NCI-H146 treated with DMSO at 0.1 percent for 48 hours (cell line): ENCODE results near the gene JAML.

Experiments
- DNase-seq: peaks from one replicate; lab custom pipeline; 2025; ENCODE audit not compliant: unreplicated experiment; lab: John Stamatoyannopoulos, UW

JAML gene

DNA sequence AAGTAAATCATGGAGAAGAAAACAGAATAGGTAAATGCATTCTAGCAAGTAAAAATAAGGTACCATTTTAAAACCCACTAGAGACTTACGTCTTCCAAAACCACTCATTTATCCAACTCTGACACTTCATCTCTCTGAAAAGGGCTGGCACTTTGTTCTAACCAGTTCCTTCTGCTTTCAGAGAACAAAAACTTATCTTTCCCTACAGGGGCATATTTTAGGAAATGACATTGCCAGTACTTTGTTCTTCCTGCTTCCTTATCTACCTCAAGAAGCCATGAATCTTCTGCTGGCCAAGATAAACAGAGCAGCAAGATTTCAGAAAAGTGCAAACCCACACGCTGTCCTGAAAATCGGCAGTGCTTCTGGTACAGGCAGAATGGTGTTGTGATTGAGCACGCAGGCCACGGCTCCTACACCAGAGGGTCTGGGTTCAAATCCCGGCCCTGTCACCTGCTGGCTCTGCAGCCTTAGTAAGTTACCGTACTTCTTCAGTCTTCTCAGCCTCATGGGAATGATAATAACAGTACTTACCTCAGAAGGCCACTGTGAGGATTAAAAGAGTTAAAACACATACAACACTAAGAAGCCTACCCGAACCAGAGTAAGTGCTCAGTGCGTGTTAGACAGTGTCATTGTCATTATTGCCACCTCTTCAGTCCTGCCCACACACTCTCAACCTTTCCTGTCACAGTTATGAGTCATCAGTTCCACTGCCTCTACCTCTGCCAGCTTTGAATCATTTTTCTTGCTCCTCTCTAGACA lies 16.4 kb upstream of the JAML start:
- DNase-seq: no peak

- DNase-seq: no peak
Observed at GRCh38 chr11:118239509-118240205, 14.8 kb upstream of the JAML start.

DNA sequence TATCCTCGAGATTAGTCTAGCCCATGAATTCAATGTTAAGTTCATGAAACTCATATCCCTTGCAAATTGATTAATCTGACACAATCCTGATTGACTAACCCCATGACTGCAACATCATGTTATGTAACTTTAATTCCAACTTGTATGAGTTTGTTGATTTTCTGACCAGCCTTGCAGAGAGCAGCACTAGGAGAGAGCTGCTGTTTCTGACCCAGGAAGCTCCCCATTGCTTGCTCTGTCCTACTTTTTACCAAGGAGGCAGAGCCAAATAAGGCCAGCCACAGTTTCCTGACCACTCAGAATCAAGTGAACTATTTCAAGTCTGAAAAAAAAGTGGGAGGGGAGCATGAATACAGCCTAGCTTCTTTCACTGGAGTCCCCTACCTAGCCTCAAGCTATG lies 14.1 kb upstream of the JAML start:
- DNase-seq: no peak

GRCh38 chr11:118238421-118238820 lies 13.6 kb upstream of the JAML start:
- DNase-seq: no peak

DNA sequence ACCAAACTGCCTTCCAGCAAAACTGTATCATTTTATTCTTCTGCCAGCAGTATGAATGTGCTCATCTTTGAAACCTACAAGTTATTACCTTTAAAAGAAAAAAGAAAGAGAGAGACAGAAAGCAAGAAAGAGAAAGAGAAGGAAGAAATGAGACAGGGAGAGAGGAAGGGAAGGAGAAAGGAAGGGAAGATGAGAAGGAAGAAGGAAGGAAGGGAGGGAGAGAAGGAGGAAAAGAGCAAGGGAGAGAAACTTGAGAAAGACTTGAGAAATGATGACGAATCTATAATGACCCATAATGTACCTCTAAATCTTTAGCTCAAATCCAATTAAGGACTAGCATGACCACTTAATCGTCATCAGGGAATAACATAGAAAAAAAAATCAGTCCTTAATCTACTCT lies 11.4 kb upstream of the JAML start:
- DNase-seq: no peak

DNA sequence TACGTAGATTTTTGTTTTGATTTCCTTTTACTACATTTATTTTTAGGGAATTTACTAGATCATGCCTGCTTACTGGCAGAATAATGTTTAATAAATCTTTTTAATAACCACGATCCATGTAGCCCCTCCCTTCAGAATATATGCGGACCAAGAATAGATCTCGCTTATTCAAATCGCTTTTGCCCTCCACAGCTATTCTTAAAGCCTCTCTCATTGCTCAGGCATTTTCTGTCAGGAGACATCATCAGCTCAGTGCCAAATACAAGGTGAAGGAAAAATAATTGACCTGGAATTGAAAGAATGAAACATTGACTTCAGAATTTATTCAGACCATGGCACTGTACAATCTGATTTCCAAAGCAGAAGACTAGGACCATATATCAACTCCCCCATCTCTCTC lies 10.0 kb upstream of the JAML start:
- no peak for DNase-seq

GRCh38 chr11:118233850-118234249 lies 9.0 kb upstream of the JAML start:
- DNase-seq: no peak

DNA sequence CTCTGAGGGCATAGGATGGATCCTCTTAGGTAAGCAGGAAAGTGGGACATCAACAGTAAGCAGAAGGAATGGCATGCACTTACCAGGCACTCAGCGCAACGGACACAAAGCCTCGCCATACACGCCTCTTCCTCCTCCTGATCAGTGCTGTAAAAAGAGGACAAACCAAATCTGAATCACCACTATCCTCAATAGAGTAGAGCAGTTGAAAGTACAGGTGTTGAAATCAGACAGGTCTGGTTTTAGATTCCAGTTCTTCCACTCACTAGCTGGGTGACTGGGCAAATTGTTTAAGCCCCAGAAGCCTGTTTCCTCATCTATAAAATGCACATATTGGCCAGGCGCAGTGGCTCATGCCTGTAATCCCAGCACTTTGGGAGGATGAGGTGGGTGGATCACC lies 8.6 kb upstream of the JAML start:
- no peak for DNase-seq

DNA sequence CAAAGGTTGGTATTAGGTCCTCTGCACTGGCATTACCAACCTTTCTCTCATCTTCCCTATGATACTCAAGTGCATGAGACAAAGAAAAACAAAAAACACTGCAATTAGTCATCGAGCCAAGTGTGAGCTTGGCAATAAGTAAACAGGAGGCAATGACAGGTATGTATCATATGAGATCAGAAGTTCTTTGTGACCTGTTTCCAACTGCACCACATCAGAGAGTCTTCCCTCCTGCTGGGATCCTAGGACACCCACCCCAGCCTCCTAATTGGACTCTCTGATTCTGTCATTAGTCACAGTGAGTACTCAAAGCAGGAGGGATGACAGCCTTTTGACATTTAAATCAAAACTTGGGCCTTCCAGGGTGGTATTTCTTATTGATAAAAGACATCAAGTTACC lies 7.8 kb upstream of the JAML start:
- DNase-seq: no peak

DNA sequence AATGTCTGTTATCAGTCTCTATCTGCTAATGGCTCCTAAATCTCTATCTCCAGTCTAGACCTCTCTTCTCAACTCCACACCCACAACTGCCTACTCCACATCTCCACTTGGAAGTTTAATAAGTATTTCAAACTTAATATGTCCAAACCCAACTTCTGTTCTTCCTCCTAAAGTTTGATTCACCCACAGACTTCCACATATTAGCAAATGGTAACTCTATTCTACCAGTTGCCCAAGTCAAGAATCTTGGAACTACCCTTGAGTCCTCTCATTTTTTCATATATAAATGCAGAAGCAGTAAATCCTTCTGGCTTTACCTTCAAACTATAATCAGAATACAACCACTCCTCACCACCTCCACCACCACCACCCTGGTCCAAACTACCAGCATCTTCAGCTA lies 6.7 kb upstream of the JAML start:
- no peak for DNase-seq

DNA sequence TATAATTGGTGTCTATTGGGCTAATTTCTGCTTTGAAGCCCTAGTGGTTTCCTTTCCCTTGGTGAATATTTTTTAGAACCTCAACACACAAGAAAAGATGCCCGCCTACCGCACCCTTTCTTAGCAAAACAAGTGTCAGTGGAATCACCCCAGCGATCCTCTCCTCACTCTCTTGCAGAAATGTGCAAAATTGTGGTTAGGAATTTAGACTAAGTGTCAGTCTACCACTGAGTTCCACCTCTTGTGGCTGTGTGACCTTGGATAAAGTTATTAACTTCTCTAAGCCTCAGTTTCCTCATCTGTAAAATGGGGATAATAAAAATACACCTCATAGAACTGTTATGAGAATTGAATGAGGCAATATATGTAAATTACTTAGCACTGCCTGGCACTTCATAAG lies 5.3 kb upstream of the JAML start:
- DNase-seq: no peak

DNA sequence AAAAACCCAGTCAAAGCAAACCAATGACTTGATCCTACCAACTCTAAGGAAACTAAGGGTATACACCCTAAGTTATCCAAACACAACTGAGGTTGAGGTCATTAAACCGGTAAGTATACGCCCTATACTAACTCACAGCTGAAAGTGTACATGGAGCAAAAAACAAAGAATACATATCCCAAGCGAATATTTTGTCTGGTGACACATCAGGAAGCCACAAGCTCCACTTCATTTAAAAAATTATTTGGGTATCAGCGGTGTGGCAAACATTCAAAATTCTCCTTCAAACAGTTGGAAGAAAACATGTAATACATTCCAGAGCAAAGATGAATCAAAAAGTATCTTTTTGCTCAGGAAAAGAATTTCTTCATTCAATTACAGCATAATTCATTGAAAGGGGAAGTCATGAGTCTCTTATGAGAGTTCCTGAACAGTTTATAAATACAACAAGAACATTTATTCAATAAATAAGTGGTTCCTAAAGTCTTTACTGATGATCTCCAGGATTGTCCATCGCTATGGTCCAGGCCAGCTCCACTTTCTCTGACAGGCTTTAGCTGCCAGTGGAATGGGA lies 4.5 kb upstream of the JAML start:
- DNase-seq: no peak

GRCh38 chr11:118227865-118228785 lies 3.3 kb upstream of the JAML start:
- DNase-seq: no peak

DNA sequence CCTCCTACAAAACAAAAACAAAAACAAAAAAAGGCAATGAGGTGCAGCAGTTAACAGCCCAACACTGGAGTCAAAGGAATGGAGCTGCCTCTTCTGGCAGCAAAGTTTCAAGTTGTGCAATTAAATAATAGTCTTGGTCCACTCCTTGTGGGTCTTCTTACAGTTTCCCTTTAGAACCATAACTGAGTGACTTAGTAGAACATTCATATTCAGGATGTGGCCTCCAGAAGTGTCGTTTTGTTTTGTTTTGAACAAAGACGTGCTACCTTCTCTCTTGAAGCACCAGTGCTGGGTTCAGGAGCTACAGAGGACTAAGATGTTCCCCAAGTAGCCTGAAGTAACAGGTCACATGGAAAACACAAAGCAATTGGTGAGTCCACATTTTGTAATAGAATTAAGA lies 2.0 kb upstream of the JAML start:
- DNase-seq: no peak

GRCh38 chr11:118226296-118226695 lies 1.5 kb upstream of the JAML start:
- DNase-seq: no peak

- DNase-seq: no peak
Observed at GRCh38 chr11:118223992-118224391, 819 bp downstream of the JAML start.

- DNase-seq: no peak
Observed at GRCh38 chr11:118223570-118223969, 1.2 kb downstream of the JAML start.

GRCh38 chr11:118222437-118222836 lies 2.4 kb downstream of the JAML start:
- DNase-seq: no peak

DNA sequence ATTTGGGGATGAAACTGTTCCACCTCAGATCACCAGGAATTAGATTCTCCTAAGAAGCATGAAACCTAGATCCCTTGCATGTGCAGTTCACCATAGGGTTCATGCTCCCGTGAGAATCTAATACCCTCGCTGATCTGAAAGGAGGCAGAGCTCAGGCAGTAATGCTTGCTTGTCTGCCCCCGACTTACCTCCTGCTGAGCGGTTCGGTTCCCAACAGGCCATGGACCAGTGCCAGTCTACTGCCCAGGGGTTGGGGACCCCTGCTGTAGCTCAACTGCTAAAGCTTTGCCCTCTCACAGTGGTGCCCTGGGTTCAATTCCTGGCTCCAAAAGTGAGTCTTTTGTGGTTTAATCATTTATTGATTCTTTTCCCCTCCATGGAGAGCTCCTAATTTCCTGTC lies 3.4 kb downstream of the JAML start:
- no peak for DNase-seq

DNA sequence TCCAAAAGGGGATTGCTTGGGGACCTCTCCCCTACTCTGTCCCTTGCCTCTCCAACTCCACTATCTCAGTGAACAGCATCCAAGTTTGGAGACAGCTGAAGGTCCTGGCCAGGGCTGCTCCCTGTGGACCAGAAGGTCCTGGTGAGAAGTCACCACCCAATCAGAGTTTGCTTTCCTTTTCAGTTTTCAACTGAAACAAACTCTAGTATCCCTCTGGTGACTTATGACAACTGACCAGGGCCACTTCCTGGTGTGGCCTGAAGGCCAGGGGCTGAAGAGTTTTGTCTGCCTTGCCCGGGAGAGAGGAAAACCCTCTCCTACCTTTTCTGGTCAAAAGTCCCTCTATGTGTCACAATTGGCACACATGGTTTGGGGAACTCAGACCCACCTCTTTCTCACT lies 5.1 kb downstream of the JAML start:
- no peak for DNase-seq

DNA sequence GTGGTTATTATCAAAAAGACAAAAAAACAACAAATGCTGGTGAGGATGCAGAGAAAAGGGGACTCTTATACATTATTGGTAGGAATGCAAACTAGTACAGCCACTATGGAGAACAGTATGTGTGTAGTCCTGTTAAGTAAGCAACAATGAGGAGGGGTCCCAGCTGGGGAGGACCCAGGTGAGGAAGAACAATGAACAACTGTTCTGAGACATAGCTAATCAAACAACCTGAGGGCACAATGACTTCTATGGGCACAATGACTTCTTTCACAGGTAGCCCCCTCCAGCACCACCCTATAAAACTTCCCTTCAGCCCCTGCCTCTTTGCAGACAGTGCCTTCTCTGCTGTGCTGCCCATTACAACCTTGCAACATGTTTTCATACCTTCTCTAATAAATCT lies 5.6 kb downstream of the JAML start:
- no peak for DNase-seq
